T-helper 2 cell treated with Interferon-gamma antibody and Interleukin-4, amounts not matched to agents 5 μg/mL and 100 μg/mL, for 36 hours (primary cell): ENCODE data around the gene SERPINA5.

ENCODE experiments used
- DNase-seq: peaks from one replicate; pipeline ENCODE4 v3.0.0; 2021; ENCODE audit warnings: low spot score
- H3K27ac Mint-ChIP-seq: one replicate; pipeline ENCODE4 v1.8.0; 2021; ENCODE audit warnings: mild to moderate bottlenecking, mixed read lengths
- H3K27me3 Mint-ChIP-seq: one replicate; pipeline ENCODE4 v1.8.0; 2021; ENCODE audit warnings: low read depth, mixed read lengths
- H3K36me3 Mint-ChIP-seq: one replicate; pipeline ENCODE4 v1.8.0; 2021; ENCODE audit warnings: low read depth, mixed read lengths
- H3K4me1 Mint-ChIP-seq: one replicate; pipeline ENCODE4 v1.8.0; 2021; ENCODE audit warnings: low read depth, mixed read lengths
- H3K4me3 Mint-ChIP-seq: one replicate; pipeline ENCODE4 v1.8.0; 2022; ENCODE audit warnings: mild to moderate bottlenecking, moderate library complexity, mixed read lengths
- H3K9me3 Mint-ChIP-seq: one replicate; pipeline ENCODE4 v1.8.0; 2021; ENCODE audit warnings: mixed read lengths

Gene SERPINA5

GRCh38 chr14:94545131-94545841, 35.9 kb upstream of the SERPINA5 start:
- Mint-ChIP-seq H3K27me3 (no peaks in the 10 kb centered on the region), H3K27ac (no peak overlapping the region), H3K4me1 (no peaks in the 10 kb centered on the region), H3K4me3 (no peak overlapping the region), H3K9me3 (no peaks in the 10 kb centered on the region), H3K36me3 (no peaks in the 10 kb centered on the region)
- DNase-seq, result no peak

GRCh38 chr14:94547151-94547680, 34.0 kb upstream of the SERPINA5 start:
- no peaks in the 10 kb centered on the region for H3K4me1 Mint-ChIP-seq
- no peak overlapping the region for H3K27ac Mint-ChIP-seq
- DNase-seq, result no peak
- no peaks in the 10 kb centered on the region for H3K9me3 Mint-ChIP-seq
- no peak overlapping the region for H3K4me3 Mint-ChIP-seq
- H3K27me3 Mint-ChIP-seq, result peaks cover 8% of the 10 kb centered on the region
- H3K36me3 Mint-ChIP-seq, result no peaks in the 10 kb centered on the region

- Mint-ChIP-seq H3K4me3 (no peak overlapping the region), H3K27ac (no peak overlapping the region)
Measured at GRCh38 chr14:94547726-94548125, 33.5 kb upstream of the SERPINA5 start.

GRCh38 chr14:94548131-94548998, 32.9 kb upstream of the SERPINA5 start:
- H3K9me3 Mint-ChIP-seq, result no peaks in the 10 kb centered on the region
- no peak overlapping the region for H3K27ac Mint-ChIP-seq
- H3K4me3 Mint-ChIP-seq, result no peak overlapping the region
- DNase-seq, result no peak
- no peaks in the 10 kb centered on the region for H3K36me3 Mint-ChIP-seq
- H3K4me1 Mint-ChIP-seq, result no peaks in the 10 kb centered on the region
- H3K27me3 Mint-ChIP-seq, result peaks cover 10% of the 10 kb centered on the region

More at GRCh38 chr14:94547726-94548125, 33.5 kb upstream of the SERPINA5 start:
- DNase-seq, result no peak
- no peaks in the 10 kb centered on the region for H3K9me3 Mint-ChIP-seq
- H3K36me3 Mint-ChIP-seq, result no peaks in the 10 kb centered on the region
- peaks cover 10% of the 10 kb centered on the region for H3K27me3 Mint-ChIP-seq
- H3K4me1 Mint-ChIP-seq, result no peaks in the 10 kb centered on the region

GRCh38 chr14:94548999-94549985, 31.9 kb upstream of the SERPINA5 start:
- Mint-ChIP-seq H3K4me1 (no peaks in the 10 kb centered on the region), H3K27me3 (peaks cover 10% of the 10 kb centered on the region), H3K4me3 (no peak overlapping the region), H3K27ac (no peak overlapping the region), H3K36me3 (no peaks in the 10 kb centered on the region), H3K9me3 (no peaks in the 10 kb centered on the region)
- peak; percentile 34 for DNase-seq

- Mint-ChIP-seq H3K9me3 (no peaks in the 10 kb centered on the region), H3K36me3 (no peaks in the 10 kb centered on the region), H3K27ac (no peak overlapping the region), H3K27me3 (peaks cover 10% of the 10 kb centered on the region), H3K4me3 (no peak overlapping the region), H3K4me1 (no peaks in the 10 kb centered on the region)
- no peak for DNase-seq
Measured at GRCh38 chr14:94550041-94550440, 31.2 kb upstream of the SERPINA5 start.

GRCh38 chr14:94555991-94556390, 25.2 kb upstream of the SERPINA5 start:
- no peak for DNase-seq
- Mint-ChIP-seq H3K9me3 (no peaks in the 10 kb centered on the region), H3K36me3 (no peaks in the 10 kb centered on the region), H3K4me1 (no peaks in the 10 kb centered on the region), H3K27ac (no peak overlapping the region), H3K4me3 (no peak overlapping the region), H3K27me3 (peaks cover 12% of the 10 kb centered on the region)

- Mint-ChIP-seq H3K27ac (no peak overlapping the region), H3K36me3 (no peaks in the 10 kb centered on the region), H3K27me3 (peaks cover 3% of the 10 kb centered on the region), H3K4me3 (no peak overlapping the region), H3K9me3 (no peaks in the 10 kb centered on the region), H3K4me1 (no peaks in the 10 kb centered on the region)
- DNase-seq, result no peak
Measured at GRCh38 chr14:94557327-94557726, 23.9 kb upstream of the SERPINA5 start.

- H3K27me3 Mint-ChIP-seq, result peaks cover 2% of the 10 kb centered on the region
- H3K4me1 Mint-ChIP-seq, result no peaks in the 10 kb centered on the region
- H3K9me3 Mint-ChIP-seq, result no peaks in the 10 kb centered on the region
- no peak overlapping the region for H3K27ac Mint-ChIP-seq
- H3K36me3 Mint-ChIP-seq, result no peaks in the 10 kb centered on the region
- H3K4me3 Mint-ChIP-seq, result no peak overlapping the region
- DNase-seq, result no peak
Measured at GRCh38 chr14:94558842-94559241, 22.4 kb upstream of the SERPINA5 start.

GRCh38 chr14:94559638-94560290, 21.5 kb upstream of the SERPINA5 start:
- no peaks in the 10 kb centered on the region for H3K4me1 Mint-ChIP-seq
- no peaks in the 10 kb centered on the region for H3K9me3 Mint-ChIP-seq
- no peak overlapping the region for H3K4me3 Mint-ChIP-seq
- peaks cover 2% of the 10 kb centered on the region for H3K27me3 Mint-ChIP-seq
- no peaks in the 10 kb centered on the region for H3K36me3 Mint-ChIP-seq
- no peak overlapping the region for H3K27ac Mint-ChIP-seq
- no peak for DNase-seq

GRCh38 chr14:94560291-94560665, 20.9 kb upstream of the SERPINA5 start:
- Mint-ChIP-seq H3K36me3 (no peaks in the 10 kb centered on the region), H3K4me3 (no peak overlapping the region), H3K4me1 (no peaks in the 10 kb centered on the region), H3K27ac (no peak overlapping the region), H3K27me3 (peaks cover 2% of the 10 kb centered on the region), H3K9me3 (no peaks in the 10 kb centered on the region)
- DNase-seq, result no peak

GRCh38 chr14:94560751-94561655, 20.2 kb upstream of the SERPINA5 start, which contains the start of gene SERPINA4:
TSS of gene SERPINA4 (plus strand) at chr14:94561442. CDS start at chr14:94563483, 2,041 bp downstream.
- Mint-ChIP-seq H3K4me3 (no peak within 1 kb of the TSS), H3K27ac (no peak within 1 kb of the TSS), H3K9me3 (no peaks in the 10 kb centered on the region), H3K27me3 (no peaks in the 10 kb centered on the region), H3K4me1 (no peaks in the 10 kb centered on the region), H3K36me3 (no peaks in the 10 kb centered on the region)
- no peak for DNase-seq
